ENCODE measurements around the gene INCA1.

DNA sequence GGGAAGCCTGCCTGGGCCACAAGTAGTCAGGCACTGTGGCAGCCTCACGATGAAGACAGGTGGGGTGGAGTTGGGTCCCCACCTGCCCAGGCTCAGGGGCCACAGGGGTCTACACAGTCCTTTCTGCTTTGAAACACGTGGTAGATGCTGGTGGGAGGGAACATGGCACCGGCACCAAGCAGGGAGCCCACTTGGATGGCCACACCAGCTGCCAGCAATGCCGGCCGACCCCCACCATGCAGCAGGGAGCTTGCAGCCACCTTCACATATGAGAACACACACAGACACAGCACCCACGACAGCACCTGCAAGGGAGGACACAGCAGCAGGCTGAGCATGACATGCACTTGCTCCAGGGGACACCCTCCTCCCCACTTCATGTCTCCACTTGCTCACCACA, 35.5 kb upstream of the INCA1 start:
- TF ChIP-seq, protein P1, sequence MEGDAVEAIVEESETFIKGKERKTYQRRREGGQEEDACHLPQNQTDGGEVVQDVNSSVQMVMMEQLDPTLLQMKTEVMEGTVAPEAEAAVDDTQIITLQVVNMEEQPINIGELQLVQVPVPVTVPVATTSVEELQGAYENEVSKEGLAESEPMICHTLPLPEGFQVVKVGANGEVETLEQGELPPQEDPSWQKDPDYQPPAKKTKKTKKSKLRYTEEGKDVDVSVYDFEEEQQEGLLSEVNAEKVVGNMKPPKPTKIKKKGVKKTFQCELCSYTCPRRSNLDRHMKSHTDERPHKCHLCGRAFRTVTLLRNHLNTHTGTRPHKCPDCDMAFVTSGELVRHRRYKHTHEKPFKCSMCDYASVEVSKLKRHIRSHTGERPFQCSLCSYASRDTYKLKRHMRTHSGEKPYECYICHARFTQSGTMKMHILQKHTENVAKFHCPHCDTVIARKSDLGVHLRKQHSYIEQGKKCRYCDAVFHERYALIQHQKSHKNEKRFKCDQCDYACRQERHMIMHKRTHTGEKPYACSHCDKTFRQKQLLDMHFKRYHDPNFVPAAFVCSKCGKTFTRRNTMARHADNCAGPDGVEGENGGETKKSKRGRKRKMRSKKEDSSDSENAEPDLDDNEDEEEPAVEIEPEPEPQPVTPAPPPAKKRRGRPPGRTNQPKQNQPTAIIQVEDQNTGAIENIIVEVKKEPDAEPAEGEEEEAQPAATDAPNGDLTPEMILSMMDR (IDR thresholded peaks at IDR 0.05): no peak
- no peak for TF ChIP-seq POLR2A (IDR thresholded peaks at IDR 0.05)
